IMR-90 (cell line): ENCODE measurements around the gene GAPT. TPM values are rescaled to one million over a fixed set of nuclear protein-coding genes. Genes with fewer than 3 reads are reported as not detected.

ENCODE experiments used
- ATAC-seq: fragments of 200-7000 bp; cut with Tn5 transposase; 2 replicates; pipeline ENCODE4 v1.9.1; 2020; ENCODE audit warnings: low read depth, mild to moderate bottlenecking, moderate library complexity
- BruUV-seq: library from RNA; stranded (reverse); fragments of 400-500 nt; replicated peaks from 2 replicates; lab custom pipeline; 2021; lab: Mats Ljungman, UMichigan
- CTCF ChIA-PET: fragments of 300-600 bp; formaldehyde crosslinking; extraction: SDS; loops from one replicate; lab custom pipeline; 2021; ENCODE audit warnings: antibody characterized with exemption; lab: Yijun Ruan, JAX
- POLR2A ChIA-PET: fragments of 300-600 bp; sonication (Branson Sonifier 250); formaldehyde crosslinking; loops from one replicate; lab custom pipeline; 2022; ENCODE audit warnings: antibody characterized with exemption; ENCODE audit not compliant: unreplicated experiment; lab: Charles Lee
- DNase-seq: peaks from one replicate; pipeline ENCODE4 v3.0.0; 2013
- H2AFZ ChIP-seq: replicated peaks from 2 replicates; pipeline ENCODE3; 2013; ENCODE audit warnings: low read length, mild to moderate bottlenecking; ENCODE audit not compliant: poor library complexity
- H2AK5ac ChIP-seq: 2 replicates; pipeline ENCODE4 v1.6.1; 2013; ENCODE audit warnings: low read depth, low read length, inconsistent platforms
- H2AK9ac ChIP-seq: replicated peaks from 2 replicates; pipeline ENCODE3; 2013; ENCODE audit warnings: mild to moderate bottlenecking, low read depth, low read length, moderate library complexity; ENCODE audit not compliant: poor library complexity
- H2BK120ac ChIP-seq: 2 replicates; pipeline ENCODE4 v1.6.1; 2013; ENCODE audit warnings: low read depth, low read length, inconsistent platforms
- H2BK15ac ChIP-seq: 3 replicates; pipeline ENCODE4 v1.6.1; 2013; ENCODE audit warnings: low read depth, low read length, inconsistent platforms
- H2BK20ac ChIP-seq: 2 replicates; pipeline ENCODE4 v1.6.1; 2013; ENCODE audit warnings: low read depth, mild to moderate bottlenecking, inconsistent platforms, low read length, moderate library complexity
- H2BK5ac ChIP-seq: 2 replicates; pipeline ENCODE4 v1.6.1; 2013; ENCODE audit warnings: mild to moderate bottlenecking, low read depth, low read length, inconsistent platforms; ENCODE audit not compliant: poor library complexity, severe bottlenecking
- H3K14ac ChIP-seq: replicated peaks from 2 replicates; pipeline ENCODE4 v1.6.1; 2013; ENCODE audit warnings: low read depth, low read length, inconsistent platforms
- H3K18ac ChIP-seq: 2 replicates; pipeline ENCODE4 v1.6.1; 2013; ENCODE audit warnings: low read depth, low read length, control low read depth
- H3K23ac ChIP-seq: 2 replicates; pipeline ENCODE4 v1.6.1; 2013; ENCODE audit warnings: low read depth, low read length, inconsistent platforms
- H3K27ac ChIP-seq: 2 replicates; pipeline ENCODE4 v1.5.1; 2013; ENCODE audit warnings: mild to moderate bottlenecking, control low read depth, low read length; ENCODE audit not compliant: insufficient read depth
- H3K27me3 ChIP-seq: 2 replicates; pipeline ENCODE4 v1.6.1; 2013; ENCODE audit warnings: low read length; ENCODE audit not compliant: control insufficient read depth, insufficient read depth
- H3K36me3 ChIP-seq: 2 replicates; pipeline ENCODE4 v1.6.1; 2013; ENCODE audit warnings: low read length, mixed read lengths; ENCODE audit not compliant: control insufficient read depth, insufficient read depth
- H3K4ac ChIP-seq: 2 replicates; pipeline ENCODE4 v1.6.1; 2013; ENCODE audit warnings: low read depth, low read length, inconsistent platforms
- H3K4me1 ChIP-seq: 2 replicates; pipeline ENCODE4 v1.6.1; 2013; ENCODE audit warnings: low read length, mixed read lengths; ENCODE audit not compliant: control insufficient read depth, insufficient read depth
- H3K4me2 ChIP-seq: 2 replicates; pipeline ENCODE4 v1.6.1; 2013; ENCODE audit warnings: low read depth, mild to moderate bottlenecking, control low read depth, low read length, moderate library complexity
- H3K4me3 ChIP-seq: 2 replicates; pipeline ENCODE4 v1.5.1; 2013; ENCODE audit warnings: low read depth, mild to moderate bottlenecking, control low read depth, low read length, moderate library complexity; ENCODE audit not compliant: insufficient read depth
- H3K56ac ChIP-seq: 2 replicates; pipeline ENCODE4 v1.6.1; 2013; ENCODE audit warnings: low read length, inconsistent platforms; ENCODE audit not compliant: insufficient read depth; ENCODE audit errors: extremely low read depth
- H3K79me1 ChIP-seq, 2 experiments: 2 replicates each; pipeline ENCODE4 v1.6.1; 2013; ENCODE audit warnings: low read length in 2 of 2, inconsistent platforms in 1 of 2, low read depth in 1 of 2
- H3K9ac ChIP-seq: 2 replicates; pipeline ENCODE4 v1.6.1; 2013; ENCODE audit warnings: low read depth, low read length, control low read depth
- H3K9me1 ChIP-seq: 2 replicates; pipeline ENCODE4 v1.6.1; 2013; ENCODE audit warnings: low read length, inconsistent platforms; ENCODE audit not compliant: insufficient read depth
- H3K9me3 ChIP-seq: 2 replicates; pipeline ENCODE4 v1.6.1; 2013; ENCODE audit warnings: low read length; ENCODE audit not compliant: control insufficient read depth, insufficient read depth
- H4K20me1 ChIP-seq: 2 replicates; pipeline ENCODE4 v1.6.1; 2013; ENCODE audit warnings: low read length, inconsistent platforms; ENCODE audit not compliant: insufficient read depth
- H4K5ac ChIP-seq: 2 replicates; pipeline ENCODE4 v1.6.1; 2013; ENCODE audit warnings: mild to moderate bottlenecking, low read depth, low read length, control low read depth
- H4K8ac ChIP-seq, 2 experiments: 2 replicates each; pipeline ENCODE4 v1.6.1; 2013; ENCODE audit warnings: low read depth in 2 of 2, low read length in 2 of 2, control low read depth in 1 of 2, inconsistent platforms in 1 of 2
- H4K91ac ChIP-seq: 2 replicates; pipeline ENCODE4 v1.6.1; 2013; ENCODE audit warnings: low read depth, low read length, inconsistent platforms; ENCODE audit not compliant: insufficient read depth
- BHLHE40 ChIP-seq: fragments of 150-350 bp; IDR thresholded peaks from 2 replicates; pipeline ENCODE4 v1.6.1; 2016; ENCODE audit warnings: mild to moderate bottlenecking, low read depth, low read length
- CEBPB ChIP-seq: IDR thresholded peaks from 2 replicates; pipeline ENCODE4 v1.6.1; 2012; ENCODE audit warnings: low read depth, low read length, improper control_type of control experiment
- ELK1 ChIP-seq: fragments of 150-350 bp; IDR thresholded peaks from 2 replicates; pipeline ENCODE4 v1.6.1; 2016; ENCODE audit warnings: low read depth, mild to moderate bottlenecking, low read length, moderate library complexity, borderline replicate concordance
- FOS ChIP-seq: fragments of 150-350 bp; IDR thresholded peaks from 2 replicates; pipeline ENCODE4 v1.6.1; 2016; ENCODE audit warnings: low read depth, low read length
- POLR2A ChIP-seq: IDR thresholded peaks from 2 replicates; pipeline ENCODE4 v1.6.1; 2012; ENCODE audit warnings: mild to moderate bottlenecking, low read depth, low read length
- WGBS, 2 experiments: methylation state at CpG; one replicate each; pipeline versions ENCODE4 v1.1.5 to v1.1.7; 2013; ENCODE audit warnings: missing lambda C conversion rate in 2 of 2; ENCODE audit not compliant: insufficient read length in 1 of 2; ENCODE audit errors: extremely low coverage in 2 of 2; 5-methylcytosine and 5-hydroxymethylcytosine counted together
- dilution Hi-C: fragments of 300-500 bp; cut with HindIII; formaldehyde crosslinking; loops from one replicate; pipeline ENCODE4 v1.14.3; 2018; ENCODE audit warnings: low sequenced_read_pairs; ENCODE audit not compliant: unreplicated experiment
- in situ Hi-C: fragments of 300-500 bp; cut with MboI; formaldehyde crosslinking; loops from 3 replicates; pipeline ENCODE4 v1.14.3; 2019; ENCODE audit warnings: low sequenced_read_pairs, inconsistent platforms, mixed read lengths
- intact Hi-C: fragments of 100-400 bp; cut with micrococcal nuclease; formaldehyde crosslinking; loops from 2 replicates; pipeline ENCODE4 v1.10.0; 2022
- polyA plus RNA-seq, 3 experiments: library from polyadenylated mRNA; depleted of rRNA; stranded (reverse); fragments of >200 nt; gene quantifications; 2 replicates each; pipeline ENCODE4 v1.2.3, GENCODE V29; 2012; ENCODE audit warnings: low replicate concordance in 1 of 3
- total RNA-seq: library from RNA; depleted of rRNA; stranded (reverse); fragments of >200 nt; gene quantifications from 2 replicates; pipeline ENCODE4 v1.2.3, GENCODE V29; 2012
- TF ChIP-seq, protein P1 (sequence below): conservative IDR thresholded peaks from 2 replicates; pipeline ENCODE4 v1.5.1; 2012; ENCODE audit warnings: mild to moderate bottlenecking, low read depth, low read length, improper control_type of control experiment

Gene GAPT
- total and polyA plus RNA-seq, 2 of the 4 experiments (the other 2 are of a cell fraction), result not detected

- Histone ChIP-seq H2BK20ac (no peak overlapping the region), H3K36me3 (peaks cover 56% of the 10 kb centered on the region), H3K4me2 (peak overlapping the region; percentile 69), H4K20me1 (peaks cover 63% of the 10 kb centered on the region), H3K56ac (no peak overlapping the region), H3K27me3 (no peaks in the 10 kb centered on the region), H4K8ac (no peak overlapping the region), H3K4me1 (peaks cover 2% of the 10 kb centered on the region), H3K9me3 (no peaks in the 10 kb centered on the region), H2BK15ac (no peak overlapping the region), H3K23ac (no peak overlapping the region), H4K5ac (no peak overlapping the region), H3K14ac (0 out of 2 replicates have a peak overlapping the region, but pooled peaks have one; percentile 43), H3K4ac (no peak overlapping the region), H3K27ac (peak overlapping the region; percentile 41; the same call in 1 of the 2 replicates), H3K9ac (peak overlapping the region; percentile 59; the same call in 1 of the 2 replicates), H4K91ac (no peak overlapping the region), H3K4me3 (peak overlapping the region; percentile 85; the same call in 1 of the 2 replicates), H3K9me1 (peaks cover 5% of the 10 kb centered on the region; the same call in 1 of the 2 replicates), H2BK120ac (no peak overlapping the region), H2BK5ac (peak overlapping the region; percentile 6), H2AK9ac (no peak overlapping the region), H2AK5ac (no peak overlapping the region), H3K18ac (no peak overlapping the region), H3K79me1 (peaks cover 25 to 44% of the 10 kb centered on the region in 2 experiments), H2AFZ (no peak overlapping the region)
- no TSS peak for BruUV-seq
- TF ChIP-seq CEBPB (no peak), FOS (no peak), POLR2A (no peak), ELK1 (no peak), BHLHE40 (no peak)
- TF ChIP-seq, protein P1, sequence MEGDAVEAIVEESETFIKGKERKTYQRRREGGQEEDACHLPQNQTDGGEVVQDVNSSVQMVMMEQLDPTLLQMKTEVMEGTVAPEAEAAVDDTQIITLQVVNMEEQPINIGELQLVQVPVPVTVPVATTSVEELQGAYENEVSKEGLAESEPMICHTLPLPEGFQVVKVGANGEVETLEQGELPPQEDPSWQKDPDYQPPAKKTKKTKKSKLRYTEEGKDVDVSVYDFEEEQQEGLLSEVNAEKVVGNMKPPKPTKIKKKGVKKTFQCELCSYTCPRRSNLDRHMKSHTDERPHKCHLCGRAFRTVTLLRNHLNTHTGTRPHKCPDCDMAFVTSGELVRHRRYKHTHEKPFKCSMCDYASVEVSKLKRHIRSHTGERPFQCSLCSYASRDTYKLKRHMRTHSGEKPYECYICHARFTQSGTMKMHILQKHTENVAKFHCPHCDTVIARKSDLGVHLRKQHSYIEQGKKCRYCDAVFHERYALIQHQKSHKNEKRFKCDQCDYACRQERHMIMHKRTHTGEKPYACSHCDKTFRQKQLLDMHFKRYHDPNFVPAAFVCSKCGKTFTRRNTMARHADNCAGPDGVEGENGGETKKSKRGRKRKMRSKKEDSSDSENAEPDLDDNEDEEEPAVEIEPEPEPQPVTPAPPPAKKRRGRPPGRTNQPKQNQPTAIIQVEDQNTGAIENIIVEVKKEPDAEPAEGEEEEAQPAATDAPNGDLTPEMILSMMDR, result no peak
- no CpG with 5 or more reads among the region's 3 CpGs for WGBS, 2 experiments
- intact Hi-C loops, result loop anchor here (1.0 to 5.0 kb wide), 5 partner anchors 134 to 957 kb away; no protein-coding TSS in a partner anchor
- ChIA-PET POLR2A (interaction anchor here (1.6 kb wide), 1 partner anchor 568 kb away, joined by 5 read pairs; no protein-coding TSS in a partner anchor), CTCF (interaction anchor here (0.6 to 1.4 kb wide), 2 partner anchors 361 to 568 kb away, joined by 3 to 4 read pairs; no protein-coding TSS in a partner anchor)
- DNase-seq (no peak), ATAC-seq (no peak)
- in situ Hi-C loops, result loop anchor here (5.0 to 25.0 kb wide), 3 partner anchors 674 to 1544 kb away; partner anchors contain the start of gene SETD9
- dilution Hi-C loops, result no loop called here
Observed at GRCh38 chr5:58456026-58456425, 35.2 kb upstream of the GAPT start.
